Progenitor cell of endocrine pancreas (in vitro differentiated cells): ENCODE measurements around the gene FOXP1. TPM values are rescaled to one million over a fixed set of nuclear protein-coding genes. Genes with fewer than 3 reads are reported as not detected.
A peak's percentile ranks its signal among the peaks of the same experiment; 100 is the strongest.

ENCODE experiments used
- DNase-seq: peaks from one replicate; pipeline ENCODE4 v3.0.0; 2021; ENCODE audit warnings: low spot score; ENCODE audit not compliant: unreplicated experiment
- H3K27ac Mint-ChIP-seq: 2 replicates; pipeline ENCODE4 v1.8.0; 2021; ENCODE audit warnings: mild to moderate bottlenecking, moderate library complexity, mixed read lengths
- H3K27me3 Mint-ChIP-seq: 2 replicates; pipeline ENCODE4 v1.8.0; 2021; ENCODE audit warnings: mixed read lengths
- H3K36me3 Mint-ChIP-seq: 2 replicates; pipeline ENCODE4 v1.8.0; 2022; ENCODE audit warnings: mixed read lengths; ENCODE audit not compliant: insufficient read depth
- H3K4me1 Mint-ChIP-seq: 2 replicates; pipeline ENCODE4 v1.8.0; 2021; ENCODE audit warnings: low read depth, mixed read lengths
- H3K4me3 Mint-ChIP-seq: 2 replicates; pipeline ENCODE4 v1.8.0; 2021; ENCODE audit warnings: low read depth, mild to moderate bottlenecking, moderate library complexity, mixed read lengths
- H3K9me3 Mint-ChIP-seq: 2 replicates; pipeline ENCODE4 v1.8.0; 2021; ENCODE audit warnings: low read depth, mixed read lengths
- CTCF ChIP-seq: fragments of 200-600 bp; sonication (generic); IDR thresholded peaks from one replicate; pipeline ENCODE4 v1.5.0; 2021; ENCODE audit warnings: antibody characterized with exemption, mild to moderate bottlenecking; ENCODE audit not compliant: unreplicated experiment
- total RNA-seq: library from RNA; stranded (reverse); gene quantifications from 2 replicates; pipeline ENCODE4 v1.2.1, GENCODE V29; 2021

FOXP1 gene
- total RNA-seq, 1 donor from 2014 or later, result 242 TPM

GRCh38 chr3:71510510-71510909 is 73.0 kb downstream of the FOXP1 start:
- H3K4me3 Mint-ChIP-seq, result no peak overlapping the region
- no peak for TF ChIP-seq CTCF
- H3K27ac Mint-ChIP-seq, result peak overlapping the region; percentile 63
- no peak for DNase-seq
- no peaks in the 10 kb centered on the region for H3K27me3 Mint-ChIP-seq
- H3K36me3 Mint-ChIP-seq, result peaks cover 7% of the 10 kb centered on the region
- H3K9me3 Mint-ChIP-seq, result no peaks in the 10 kb centered on the region
- peaks cover 17% of the 10 kb centered on the region for H3K4me1 Mint-ChIP-seq

- Mint-ChIP-seq H3K27ac (no peak overlapping the region), H3K27me3 (no peaks in the 10 kb centered on the region), H3K9me3 (no peaks in the 10 kb centered on the region), H3K4me1 (peaks cover 13% of the 10 kb centered on the region), H3K4me3 (no peak overlapping the region), H3K36me3 (peaks cover 7% of the 10 kb centered on the region)
- no peak for DNase-seq
- no peak for TF ChIP-seq CTCF
Measured at GRCh38 chr3:71509066-71509465, 74.5 kb downstream of the FOXP1 start.

DNA sequence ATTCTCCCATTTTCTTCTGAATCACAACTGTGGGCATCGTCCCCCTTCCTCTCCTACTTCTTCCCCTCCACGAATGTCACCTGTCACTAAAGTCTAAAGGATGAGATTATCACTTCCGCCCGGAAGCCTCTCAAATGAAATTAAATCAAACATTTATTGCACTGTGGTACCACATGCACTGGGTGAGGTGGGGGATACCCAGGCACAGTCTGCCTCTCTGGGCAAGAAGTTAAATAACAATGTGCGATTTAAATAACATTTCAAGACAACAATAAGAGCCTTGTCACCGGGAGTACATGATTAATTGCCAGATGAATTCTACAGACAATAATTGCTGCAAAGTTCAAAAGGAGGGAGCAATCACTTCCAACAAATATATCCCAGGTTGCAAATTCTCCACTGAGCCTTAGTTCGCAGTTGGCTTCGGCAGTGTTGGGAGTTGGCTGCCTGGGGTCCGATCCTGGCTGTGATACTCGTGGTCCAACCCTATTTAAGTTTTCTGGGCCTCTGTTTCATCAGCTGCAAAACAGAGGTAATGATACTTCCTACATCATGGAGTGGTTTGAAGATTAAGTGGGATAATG is 77.7 kb downstream of the FOXP1 start:
- peaks cover 6% of the 10 kb centered on the region for H3K4me1 Mint-ChIP-seq
- no peak for DNase-seq
- H3K9me3 Mint-ChIP-seq, result no peaks in the 10 kb centered on the region
- no peak overlapping the region for H3K4me3 Mint-ChIP-seq
- H3K36me3 Mint-ChIP-seq, result peaks cover 9% of the 10 kb centered on the region
- no peak overlapping the region for H3K27ac Mint-ChIP-seq
- H3K27me3 Mint-ChIP-seq, result no peaks in the 10 kb centered on the region
- no peak for TF ChIP-seq CTCF

DNA sequence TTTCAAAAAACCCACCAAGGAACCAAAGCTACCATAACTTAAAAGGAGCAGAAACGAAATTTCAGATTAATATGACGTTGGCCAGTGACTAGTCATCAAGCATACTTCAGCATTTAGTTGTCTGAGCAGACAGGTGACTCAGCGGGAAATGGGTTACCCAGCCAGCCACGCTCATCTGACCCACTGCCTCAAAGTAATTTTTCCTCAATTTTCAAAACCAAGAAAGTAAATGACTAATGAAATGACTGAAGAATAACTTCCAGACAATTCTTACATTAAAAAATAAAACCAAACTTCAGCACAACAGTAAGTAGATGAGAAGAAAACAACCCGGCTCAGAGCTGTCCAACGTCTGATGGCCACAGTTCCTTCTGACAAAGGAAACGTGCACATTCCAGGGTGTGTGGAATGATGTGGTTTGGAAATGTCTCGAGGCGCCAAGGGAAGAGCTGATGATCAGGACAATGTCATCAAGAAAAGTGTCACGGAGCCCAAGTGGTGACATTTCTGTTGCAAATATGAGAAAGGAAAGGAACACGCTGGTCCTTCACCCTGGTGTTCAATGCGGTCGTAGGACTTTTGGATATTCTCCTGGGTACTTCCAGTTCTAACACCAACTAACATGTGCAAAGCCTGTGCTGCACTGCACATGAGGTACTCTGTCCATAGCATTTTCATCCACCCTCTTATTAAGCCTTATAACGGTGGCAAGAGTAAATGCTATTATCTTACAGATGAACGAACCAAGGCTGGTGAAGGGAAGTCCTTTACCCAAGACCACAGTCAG is 79.1 kb downstream of the FOXP1 start:
- H3K27ac Mint-ChIP-seq, result no peak overlapping the region
- no peak for TF ChIP-seq CTCF
- no peak overlapping the region for H3K4me3 Mint-ChIP-seq
- peaks cover 2% of the 10 kb centered on the region for H3K4me1 Mint-ChIP-seq
- no peaks in the 10 kb centered on the region for H3K9me3 Mint-ChIP-seq
- no peak for DNase-seq
- H3K27me3 Mint-ChIP-seq, result no peaks in the 10 kb centered on the region
- peaks cover 9% of the 10 kb centered on the region for H3K36me3 Mint-ChIP-seq

DNA sequence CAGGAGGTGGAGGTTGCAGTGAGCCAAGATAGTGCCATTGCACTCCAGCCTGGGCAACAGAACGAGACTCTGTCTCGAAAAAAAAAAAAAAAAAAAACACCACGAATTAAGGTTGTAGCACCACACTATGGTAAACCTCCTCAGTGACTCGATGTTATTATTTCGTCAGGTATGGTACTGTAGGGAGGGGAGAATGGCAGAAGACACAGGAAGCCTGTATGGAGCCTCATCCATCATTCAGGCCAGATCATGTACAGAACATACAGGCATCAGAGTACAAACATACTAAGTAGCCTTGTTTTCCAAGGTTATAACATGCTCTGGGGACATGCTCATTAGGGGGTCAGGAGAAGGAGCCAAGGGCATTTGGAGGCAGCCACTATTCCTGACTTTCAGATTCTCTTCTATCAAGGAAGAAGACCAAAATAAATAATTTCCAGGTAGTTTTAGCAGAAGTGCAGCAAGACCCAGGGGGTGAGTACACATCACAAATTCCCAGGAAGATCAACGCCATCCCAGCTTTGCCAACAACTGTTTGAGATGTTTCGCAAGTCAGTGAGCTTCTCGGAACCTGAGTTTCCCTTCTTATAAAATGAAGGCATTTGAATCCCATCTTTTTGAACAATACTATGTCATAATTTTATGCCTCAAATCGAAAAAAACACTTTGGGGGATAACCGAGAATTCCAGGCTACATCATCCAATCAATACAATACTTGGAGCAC is 79.8 kb downstream of the FOXP1 start:
- Mint-ChIP-seq H3K9me3 (no peaks in the 10 kb centered on the region), H3K4me3 (no peak overlapping the region), H3K36me3 (peaks cover 7% of the 10 kb centered on the region), H3K27ac (no peak overlapping the region), H3K27me3 (no peaks in the 10 kb centered on the region), H3K4me1 (peaks cover 4% of the 10 kb centered on the region)
- DNase-seq, result no peak
- no peak for TF ChIP-seq CTCF
